Measurements from ENCODE around the gene BARHL1. TPM values are rescaled to one million over a fixed set of nuclear protein-coding genes. Genes with fewer than 3 reads are reported as not detected.

Gene BARHL1
- total RNA-seq, 1 donor: not detected

DNA sequence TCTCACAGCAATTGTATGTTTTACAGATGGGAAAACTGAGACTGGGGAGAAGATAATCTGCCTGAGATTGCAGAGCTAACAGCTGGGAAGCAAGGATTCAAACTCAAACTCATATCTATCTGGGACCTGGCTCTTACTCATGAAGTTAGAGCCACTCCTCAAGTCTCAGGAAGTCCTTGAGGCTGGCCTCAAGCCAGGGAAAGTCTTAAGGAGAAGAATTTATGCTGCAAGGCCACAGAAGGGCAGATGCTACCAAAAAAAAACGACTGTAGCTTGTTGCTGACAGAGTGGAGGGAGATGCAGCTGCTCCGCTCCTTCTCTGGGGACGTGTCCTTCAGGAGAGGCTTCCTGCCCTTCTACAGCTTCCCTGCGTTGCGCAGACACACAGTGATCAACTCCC, 39.8 kb downstream of the BARHL1 start:
- TF ChIP-seq, protein P1, sequence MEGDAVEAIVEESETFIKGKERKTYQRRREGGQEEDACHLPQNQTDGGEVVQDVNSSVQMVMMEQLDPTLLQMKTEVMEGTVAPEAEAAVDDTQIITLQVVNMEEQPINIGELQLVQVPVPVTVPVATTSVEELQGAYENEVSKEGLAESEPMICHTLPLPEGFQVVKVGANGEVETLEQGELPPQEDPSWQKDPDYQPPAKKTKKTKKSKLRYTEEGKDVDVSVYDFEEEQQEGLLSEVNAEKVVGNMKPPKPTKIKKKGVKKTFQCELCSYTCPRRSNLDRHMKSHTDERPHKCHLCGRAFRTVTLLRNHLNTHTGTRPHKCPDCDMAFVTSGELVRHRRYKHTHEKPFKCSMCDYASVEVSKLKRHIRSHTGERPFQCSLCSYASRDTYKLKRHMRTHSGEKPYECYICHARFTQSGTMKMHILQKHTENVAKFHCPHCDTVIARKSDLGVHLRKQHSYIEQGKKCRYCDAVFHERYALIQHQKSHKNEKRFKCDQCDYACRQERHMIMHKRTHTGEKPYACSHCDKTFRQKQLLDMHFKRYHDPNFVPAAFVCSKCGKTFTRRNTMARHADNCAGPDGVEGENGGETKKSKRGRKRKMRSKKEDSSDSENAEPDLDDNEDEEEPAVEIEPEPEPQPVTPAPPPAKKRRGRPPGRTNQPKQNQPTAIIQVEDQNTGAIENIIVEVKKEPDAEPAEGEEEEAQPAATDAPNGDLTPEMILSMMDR (IDR thresholded peaks at IDR 0.05; ENCODE audit: insufficient read depth, low read length): no peak
- H3K4me3 ChIP-seq (ENCODE audit: low read depth, low read length): no peak overlapping the region
- peak; percentile 2 for DNase-seq (ENCODE audit: low read depth)

DNA sequence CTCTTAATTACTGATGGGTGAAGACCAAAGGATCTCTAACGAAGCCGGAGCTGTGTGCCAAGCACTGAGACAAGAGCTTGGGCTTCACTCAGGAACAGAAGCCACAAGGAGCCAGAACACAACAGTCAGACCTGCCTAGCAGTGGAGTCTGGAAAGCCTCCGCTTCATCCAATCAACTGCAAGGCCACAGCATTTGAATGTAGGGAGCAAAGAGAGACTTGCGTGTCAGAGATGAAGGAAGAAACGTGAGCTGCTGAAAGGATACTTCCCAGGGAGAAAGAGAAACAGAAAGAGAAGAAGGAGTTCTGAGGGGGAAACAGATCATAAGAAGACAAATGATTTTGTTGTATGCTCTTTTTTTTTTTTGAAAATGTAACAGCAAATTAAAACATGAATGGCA, 43.9 kb downstream of the BARHL1 start:
- TF ChIP-seq, protein P1 (IDR thresholded peaks at IDR 0.05; ENCODE audit: insufficient read depth, low read length): no peak
- no peak for DNase-seq (ENCODE audit: low read depth)

DNA sequence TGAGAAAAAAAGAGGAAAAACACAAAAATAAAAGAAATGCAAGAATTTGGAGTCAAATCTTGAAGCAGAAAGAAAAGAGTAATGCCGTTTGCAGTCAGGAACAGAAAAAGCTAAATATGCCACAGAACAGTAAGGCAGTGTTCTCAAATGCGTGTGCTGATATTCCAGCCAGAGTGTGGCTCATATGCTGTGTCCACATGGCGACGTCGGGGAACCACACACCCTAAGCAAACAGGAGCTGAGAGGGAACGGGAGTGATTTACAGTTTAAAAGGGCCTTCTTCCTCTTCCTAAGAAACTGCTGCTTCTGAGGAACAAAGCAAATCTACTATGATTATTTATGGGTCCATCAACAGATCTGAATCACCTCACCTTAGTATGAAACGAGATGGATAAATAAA, 44.7 kb downstream of the BARHL1 start:
- TF ChIP-seq, protein P1 (IDR thresholded peaks at IDR 0.05; ENCODE audit: insufficient read depth, low read length): no peak
- DNase-seq (ENCODE audit: low read depth): no peak
- no peak overlapping the region for H3K4me3 ChIP-seq (ENCODE audit: low read depth, low read length)

More for the DNA sequence above, 43.9 kb downstream of the BARHL1 start:
- no peak overlapping the region for H3K4me3 ChIP-seq (ENCODE audit: low read depth, low read length)

DNA sequence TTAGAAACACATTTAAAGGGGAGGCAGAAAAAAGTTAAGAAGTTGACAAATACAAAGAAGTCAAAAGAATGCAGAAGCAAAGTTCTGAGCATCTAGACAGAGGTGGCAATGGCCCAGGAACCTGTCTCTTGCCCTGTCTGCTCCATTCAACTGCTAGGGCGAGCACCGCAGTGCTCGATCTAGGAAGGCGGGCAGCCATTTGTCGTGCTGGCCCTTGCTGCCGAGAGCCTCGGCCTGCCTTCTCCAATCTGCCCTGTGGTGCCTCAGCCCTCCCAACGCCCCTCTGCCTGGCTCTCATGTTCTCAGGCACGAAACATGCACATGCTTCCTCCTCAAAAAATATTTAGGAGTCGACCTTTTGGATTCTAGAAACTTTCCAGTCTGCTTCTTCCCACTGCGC, 45.2 kb downstream of the BARHL1 start:
- no peak overlapping the region for H3K4me3 ChIP-seq (ENCODE audit: low read depth, low read length)
- no peak for DNase-seq (ENCODE audit: low read depth)
- TF ChIP-seq, protein P1 (IDR thresholded peaks at IDR 0.05; ENCODE audit: insufficient read depth, low read length): no peak

DNA sequence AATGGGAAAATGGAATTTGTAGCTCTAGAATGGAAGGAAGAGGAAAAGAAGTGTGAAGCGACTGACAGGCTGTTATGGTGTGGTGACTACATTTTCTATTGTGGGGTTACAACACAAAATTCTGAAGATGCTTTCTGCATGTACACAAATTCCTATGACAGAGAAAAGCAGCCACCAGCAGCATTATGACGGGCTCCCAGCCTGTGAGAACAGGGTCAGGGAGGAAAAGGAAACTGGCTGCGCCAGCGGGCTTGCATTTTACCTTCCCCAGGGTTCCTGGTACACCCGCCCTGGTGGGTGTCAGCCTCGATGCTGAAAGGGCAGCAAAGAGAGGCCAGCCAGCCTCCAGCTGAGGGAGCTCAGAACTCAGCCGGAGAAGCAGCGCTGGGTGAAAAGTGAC, 46.3 kb downstream of the BARHL1 start:
- TF ChIP-seq, protein P1 (IDR thresholded peaks at IDR 0.05; ENCODE audit: insufficient read depth, low read length): no peak
- no peak overlapping the region for H3K4me3 ChIP-seq (ENCODE audit: low read depth, low read length)
- no peak for DNase-seq (ENCODE audit: low read depth)

DNA sequence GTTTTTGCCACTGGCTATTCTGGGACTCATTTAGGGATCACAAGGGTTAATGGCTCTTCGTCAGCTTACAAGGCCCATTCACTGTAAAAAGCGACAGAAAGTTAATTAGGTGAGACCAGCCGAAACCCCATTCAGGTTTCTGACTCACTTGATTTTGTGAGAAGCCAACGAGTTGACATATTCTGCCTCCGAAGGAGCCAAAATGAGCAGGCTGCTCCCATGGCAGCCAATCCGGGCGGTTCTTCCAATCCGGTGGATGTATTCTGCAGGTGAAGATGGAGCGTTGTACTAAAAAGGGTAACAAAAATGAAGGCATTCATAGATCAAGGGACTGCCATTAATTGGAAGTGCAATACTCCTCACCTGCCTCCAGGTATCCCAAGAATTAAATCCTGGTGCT, 47.7 kb downstream of the BARHL1 start:
- TF ChIP-seq, protein P1 (IDR thresholded peaks at IDR 0.05; ENCODE audit: insufficient read depth, low read length): no peak
- DNase-seq (ENCODE audit: low read depth): no peak
- H3K4me3 ChIP-seq (ENCODE audit: low read depth, low read length): no peak overlapping the region

DNA sequence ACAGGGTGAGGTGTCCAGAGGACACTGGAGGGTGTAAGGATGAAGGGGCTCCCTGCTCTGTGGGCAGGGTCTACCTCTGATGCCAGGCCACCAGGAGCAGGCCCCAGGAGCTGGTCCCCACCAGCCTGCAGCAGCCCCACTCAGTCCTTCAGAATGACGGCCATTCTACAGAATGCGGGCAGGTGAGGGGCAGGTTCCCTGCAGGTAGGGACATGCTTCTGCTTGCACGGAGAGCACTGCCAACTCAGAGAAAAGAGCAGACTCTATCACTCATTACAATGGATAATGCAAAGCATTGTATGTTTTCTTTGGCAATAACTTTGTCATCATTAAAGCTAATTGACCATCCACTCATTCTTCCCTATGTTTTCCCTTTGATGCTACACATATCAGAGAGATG, 48.4 kb downstream of the BARHL1 start:
- DNase-seq (ENCODE audit: low read depth): no peak
- TF ChIP-seq, protein P1 (IDR thresholded peaks at IDR 0.05; ENCODE audit: insufficient read depth, low read length): no peak
- no peak overlapping the region for H3K4me3 ChIP-seq (ENCODE audit: low read depth, low read length)
